Trophoblast cell (in vitro differentiated cells and primary cell): ENCODE measurements around the gene KCNK10.

Experiments
- DNase-seq, 2 donors: peaks; one replicate each; pipeline ENCODE4 v3.0.0-alpha.2; 2016
- H2AFZ ChIP-seq: 2 replicates; pipeline ENCODE4 v1.6.1; 2013; ENCODE audit warnings: low read length, moderate library complexity, mild to moderate bottlenecking; ENCODE audit not compliant: insufficient read depth, poor library complexity
- H2AK5ac ChIP-seq: 2 replicates; pipeline ENCODE4 v1.6.1; 2013; ENCODE audit warnings: mild to moderate bottlenecking, low read length
- H2BK120ac ChIP-seq: 2 replicates; pipeline ENCODE4 v1.6.1; 2013; ENCODE audit warnings: low read length, mild to moderate bottlenecking, moderate library complexity; ENCODE audit not compliant: insufficient read depth, poor library complexity
- H2BK12ac ChIP-seq: 2 replicates; pipeline ENCODE4 v1.6.1; 2013; ENCODE audit warnings: mild to moderate bottlenecking, low read length, moderate library complexity
- H2BK5ac ChIP-seq: 2 replicates; pipeline ENCODE4 v1.6.1; 2013; ENCODE audit warnings: low read length, low read depth, moderate library complexity, mild to moderate bottlenecking; ENCODE audit not compliant: poor library complexity
- H3K14ac ChIP-seq: 2 replicates; pipeline ENCODE4 v1.6.1; 2013; ENCODE audit warnings: mild to moderate bottlenecking, low read length
- H3K18ac ChIP-seq: 2 replicates; pipeline ENCODE4 v1.6.1; 2013; ENCODE audit warnings: mild to moderate bottlenecking, low read length
- H3K23ac ChIP-seq: 2 replicates; pipeline ENCODE4 v1.6.1; 2013; ENCODE audit warnings: low read length
- H3K27ac ChIP-seq: 2 replicates; pipeline ENCODE4 v1.5.1; 2013; ENCODE audit warnings: low read depth, mild to moderate bottlenecking, inconsistent platforms, low read length, moderate library complexity
- H3K27me3 ChIP-seq: 2 replicates; pipeline ENCODE4 v1.6.1; 2013; ENCODE audit warnings: inconsistent platforms, mild to moderate bottlenecking, low read length, moderate library complexity; ENCODE audit not compliant: insufficient read depth
- H3K36me3 ChIP-seq, 2 experiments: 1 replicate in 1 of 2; 2 replicates in 1 of 2; pipeline ENCODE4 v1.6.1; 2013; ENCODE audit warnings: low read length in 2 of 2, mild to moderate bottlenecking in 2 of 2, moderate library complexity in 1 of 2; ENCODE audit not compliant: insufficient read depth in 2 of 2, control insufficient read depth in 1 of 2
- H3K4ac ChIP-seq: 2 replicates; pipeline ENCODE4 v1.6.1; 2013; ENCODE audit warnings: low read depth, mild to moderate bottlenecking, low read length, moderate library complexity
- H3K4me1 ChIP-seq, 2 experiments: 1 replicate in 1 of 2; 2 replicates in 1 of 2; pipeline ENCODE4 v1.6.1; 2013; ENCODE audit warnings: low read length in 2 of 2, mild to moderate bottlenecking in 2 of 2, moderate library complexity in 1 of 2; ENCODE audit not compliant: insufficient read depth in 2 of 2, control insufficient read depth in 1 of 2
- H3K4me2 ChIP-seq: 2 replicates; pipeline ENCODE4 v1.6.1; 2013; ENCODE audit warnings: inconsistent platforms, mild to moderate bottlenecking, low read length, moderate library complexity
- H3K4me3 ChIP-seq: 2 replicates; pipeline ENCODE4 v1.5.1; 2013; ENCODE audit warnings: mild to moderate bottlenecking, low read depth, low read length, inconsistent platforms
- H3K79me1 ChIP-seq: one replicate; pipeline ENCODE4 v1.6.1; 2013; ENCODE audit warnings: low read length
- H3K79me2 ChIP-seq: 2 replicates; pipeline ENCODE4 v1.6.1; 2013; ENCODE audit warnings: low read length, mild to moderate bottlenecking; ENCODE audit not compliant: control insufficient read depth, insufficient read depth, poor library complexity
- H3K9ac ChIP-seq: 2 replicates; pipeline ENCODE4 v1.6.1; 2013; ENCODE audit warnings: mild to moderate bottlenecking, low read length
- H3K9me3 ChIP-seq: 2 replicates; pipeline ENCODE4 v1.6.1; 2013; ENCODE audit warnings: low read depth, mild to moderate bottlenecking, control low read depth, inconsistent platforms, low read length; ENCODE audit not compliant: insufficient read depth
- H4K12ac ChIP-seq: 2 replicates; pipeline ENCODE4 v1.6.1; 2013; ENCODE audit warnings: low read depth, mild to moderate bottlenecking, low read length, moderate library complexity
- H4K8ac ChIP-seq: 2 replicates; pipeline ENCODE4 v1.6.1; 2013; ENCODE audit warnings: low read depth, mild to moderate bottlenecking, low read length, moderate library complexity
- H4K91ac ChIP-seq: one replicate; pipeline ENCODE4 v1.6.1; 2013; ENCODE audit warnings: low read depth, mild to moderate bottlenecking, low read length, moderate library complexity
- WGBS: extraction: QIAGEN DNeasy Blood & Tissue Kit; methylation state at CpG from one replicate; pipeline ENCODE4 v1.1.7; 2013; ENCODE audit warnings: missing lambda C conversion rate; ENCODE audit not compliant: insufficient read length, insufficient coverage; ENCODE audit errors: extremely low coverage; 5-methylcytosine and 5-hydroxymethylcytosine counted together

The KCNK10 gene

DNA sequence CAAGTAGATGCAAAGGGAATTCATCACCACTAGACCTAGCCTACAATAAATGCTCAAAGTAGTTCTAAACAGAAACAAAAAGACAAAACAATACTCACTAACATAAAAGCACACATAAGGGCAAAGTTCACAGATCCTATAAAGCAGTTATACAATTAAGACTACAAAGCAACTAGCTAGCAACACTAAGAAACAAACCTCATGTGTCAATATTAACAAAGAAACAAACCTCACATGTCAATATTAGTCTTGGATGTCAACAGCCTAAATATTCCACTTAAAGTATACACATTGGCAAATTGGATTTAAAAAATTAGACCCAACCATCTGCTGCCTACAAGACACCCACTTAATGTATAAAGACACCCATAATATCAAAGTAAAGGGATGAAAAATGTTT, 152.7 kb downstream of the KCNK10 start:
- Histone ChIP-seq H2BK120ac (no peak overlapping the region), H4K8ac (no peak overlapping the region), H2AK5ac (no peak overlapping the region), H3K27ac (no peak overlapping the region), H3K4me1 (peaks cover 6 to 7% of the 10 kb centered on the region in 2 experiments), H3K79me2 (no peaks in the 10 kb centered on the region), H4K91ac (no peak overlapping the region), H2BK5ac (no peak overlapping the region), H4K12ac (no peak overlapping the region), H3K27me3 (peaks cover under 1% of the 10 kb centered on the region), H3K9ac (no peak overlapping the region), H3K14ac (no peak overlapping the region), H3K4me3 (no peak overlapping the region), H3K36me3 (no peaks in the 10 kb centered on the region), H3K79me1 (peaks cover 4% of the 10 kb centered on the region), H3K23ac (no peak overlapping the region), H2BK12ac (no peak overlapping the region), H2AFZ (no peak overlapping the region), H3K4ac (no peak overlapping the region), H3K4me2 (no peak overlapping the region), H3K9me3 (no peaks in the 10 kb centered on the region), H3K18ac (no peak overlapping the region)
- no peak for DNase-seq

DNA sequence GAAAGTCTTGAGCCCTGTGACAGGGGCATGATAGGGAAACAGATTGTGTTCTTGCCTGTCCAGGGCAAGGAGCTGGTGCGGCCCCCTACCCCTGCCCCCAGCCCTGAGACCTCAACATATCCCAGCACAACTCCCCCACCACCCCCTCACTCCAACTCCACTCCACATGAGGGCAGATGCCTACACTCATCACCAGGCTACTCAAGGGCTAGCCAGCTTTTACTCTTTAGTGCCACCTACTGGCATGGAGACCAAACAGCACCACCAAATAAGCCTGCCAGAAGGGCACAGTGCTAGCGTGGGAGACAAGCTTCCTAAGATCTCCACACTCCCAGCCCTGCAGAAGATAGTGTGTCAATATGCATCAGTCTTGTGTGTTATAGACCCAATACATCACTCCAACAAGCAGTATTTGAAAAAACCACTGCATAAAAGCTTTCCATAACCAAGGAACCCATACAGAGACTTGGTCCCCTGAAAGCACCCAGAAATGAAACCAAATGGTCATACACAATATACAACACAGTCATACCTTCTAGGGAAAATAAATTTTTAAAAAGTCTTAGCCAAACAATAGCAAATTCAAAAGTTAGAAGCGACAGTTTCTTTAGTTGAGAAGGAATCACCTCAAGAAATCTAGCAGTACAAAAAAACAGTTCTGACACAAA, 154.4 kb downstream of the KCNK10 start:
- peak; percentile 33 to 72 for DNase-seq
- H3K4ac ChIP-seq = no peak overlapping the region
- no peaks in the 10 kb centered on the region for H3K36me3 ChIP-seq
- H2BK120ac ChIP-seq = no peak overlapping the region
- H2AK5ac ChIP-seq = no peak overlapping the region
- H3K18ac ChIP-seq = no peak overlapping the region
- no peak overlapping the region for H2BK12ac ChIP-seq
- H3K9me3 ChIP-seq = no peaks in the 10 kb centered on the region
- no peak overlapping the region for H3K23ac ChIP-seq
- no peak overlapping the region for H3K4me2 ChIP-seq
- no CpG with 5 or more reads among the region's 3 CpGs for WGBS
- H3K79me1 ChIP-seq = peaks cover 4% of the 10 kb centered on the region
- H3K27me3 ChIP-seq = no peaks in the 10 kb centered on the region
- no peak overlapping the region for H3K4me3 ChIP-seq
- no peak overlapping the region for H4K12ac ChIP-seq
- H3K27ac ChIP-seq = no peak overlapping the region
- no peak overlapping the region for H4K91ac ChIP-seq
- no peaks in the 10 kb centered on the region for H3K79me2 ChIP-seq
- H3K14ac ChIP-seq = no peak overlapping the region
- H4K8ac ChIP-seq = no peak overlapping the region
- H2AFZ ChIP-seq = no peak overlapping the region
- H2BK5ac ChIP-seq = no peak overlapping the region
- H3K9ac ChIP-seq = no peak overlapping the region
- H3K4me1 ChIP-seq = peaks cover 6 to 11% of the 10 kb centered on the region in 2 experiments

DNA sequence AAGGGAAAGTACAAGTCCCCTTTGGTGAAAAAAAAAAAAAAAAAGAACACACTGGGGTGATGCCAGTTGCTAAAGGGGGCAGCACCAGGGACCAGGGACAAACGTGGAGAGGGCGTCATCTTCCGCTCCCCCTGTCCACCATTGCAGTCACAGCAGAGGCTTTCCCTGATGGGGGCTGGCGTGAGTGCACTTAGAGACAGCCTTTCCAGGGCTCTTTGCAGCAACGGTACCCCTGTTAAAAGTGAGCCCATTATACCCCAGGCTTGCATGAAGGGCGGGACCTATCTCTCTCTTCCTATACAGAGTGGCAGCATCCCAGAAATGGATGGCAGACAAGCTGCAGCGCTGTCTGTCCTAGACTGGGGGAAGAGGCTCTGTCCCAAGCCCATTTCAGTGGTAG, 155.0 kb downstream of the KCNK10 start:
- no peaks in the 10 kb centered on the region for H3K36me3 ChIP-seq
- H3K4me2 ChIP-seq = no peak overlapping the region

DNA sequence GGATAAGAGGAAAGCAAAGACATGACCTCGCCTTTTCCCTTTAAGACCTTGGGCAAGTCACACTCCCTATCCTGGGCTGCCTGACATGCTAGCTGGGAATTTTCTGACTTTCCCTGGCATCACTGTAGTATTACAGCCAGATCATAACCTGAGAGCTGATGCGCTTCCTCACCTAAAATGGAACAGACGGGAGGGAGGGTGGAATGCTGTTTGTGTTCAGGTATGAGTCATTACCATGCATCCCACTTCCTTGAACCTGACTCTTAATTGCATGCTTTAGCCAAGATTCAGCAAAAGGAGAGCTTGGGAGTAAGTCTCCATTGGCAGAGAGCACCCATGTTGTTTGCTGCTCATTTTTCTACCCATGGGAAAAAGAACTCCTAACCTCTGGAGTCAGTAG, 156.5 kb downstream of the KCNK10 start:
- no peaks in the 10 kb centered on the region for H3K79me2 ChIP-seq
- no peak overlapping the region for H3K18ac ChIP-seq
- H3K27ac ChIP-seq = peak overlapping the region; percentile 16
- H2AFZ ChIP-seq = no peak overlapping the region
- no CpG with 5 or more reads among the region's 3 CpGs for WGBS
- H2BK5ac ChIP-seq = no peak overlapping the region
- H3K4me3 ChIP-seq = no peak overlapping the region
- no peak overlapping the region for H2BK120ac ChIP-seq
- H3K4me2 ChIP-seq = no peak overlapping the region
- no peaks in the 10 kb centered on the region for H3K27me3 ChIP-seq
- peaks cover 4% of the 10 kb centered on the region for H3K79me1 ChIP-seq
- no peak overlapping the region for H3K23ac ChIP-seq
- no peak overlapping the region for H4K8ac ChIP-seq
- H3K14ac ChIP-seq = no peak overlapping the region
- H3K4me1 ChIP-seq = peaks cover 6 to 11% of the 10 kb centered on the region in 2 experiments
- H4K91ac ChIP-seq = no peak overlapping the region
- no peak overlapping the region for H2BK12ac ChIP-seq
- H4K12ac ChIP-seq = no peak overlapping the region
- H3K4ac ChIP-seq = no peak overlapping the region
- DNase-seq = peak in 1 of 2 donors; percentile 5
- no peaks in the 10 kb centered on the region for H3K9me3 ChIP-seq
- no peak overlapping the region for H2AK5ac ChIP-seq
- H3K36me3 ChIP-seq = no peaks in the 10 kb centered on the region
- H3K9ac ChIP-seq = no peak overlapping the region

More for the DNA sequence above, 155.0 kb downstream of the KCNK10 start:
- peaks cover 6 to 11% of the 10 kb centered on the region in 2 experiments for H3K4me1 ChIP-seq
- DNase-seq = no peak
- H2BK12ac ChIP-seq = no peak overlapping the region
- no peak overlapping the region for H2BK5ac ChIP-seq
- H3K9ac ChIP-seq = no peak overlapping the region
- no peak overlapping the region for H3K23ac ChIP-seq
- no peak overlapping the region for H3K4ac ChIP-seq
- no peak overlapping the region for H3K4me3 ChIP-seq
- H2BK120ac ChIP-seq = no peak overlapping the region
- H4K12ac ChIP-seq = no peak overlapping the region
- H4K91ac ChIP-seq = no peak overlapping the region
- H3K79me2 ChIP-seq = no peaks in the 10 kb centered on the region
- WGBS = no CpG with 5 or more reads among the region's 7 CpGs
- no peak overlapping the region for H3K18ac ChIP-seq
- no peak overlapping the region for H3K14ac ChIP-seq
- H4K8ac ChIP-seq = no peak overlapping the region
- no peak overlapping the region for H2AFZ ChIP-seq
- no peaks in the 10 kb centered on the region for H3K27me3 ChIP-seq
- H3K27ac ChIP-seq = no peak overlapping the region
- H3K79me1 ChIP-seq = peaks cover 4% of the 10 kb centered on the region
- H2AK5ac ChIP-seq = no peak overlapping the region
- H3K9me3 ChIP-seq = no peaks in the 10 kb centered on the region
